Measurements from ENCODE around the gene STYX. TPM values are rescaled to one million over a fixed set of nuclear protein-coding genes. Genes with fewer than 3 reads are reported as not detected.

STYX gene
- total and polyA plus RNA-seq, 10 of the 15 experiments (the other 5 are each of a cell fraction or from before 2014, with no cell fraction given), result 5.0 to 15.3 (median 9.5) TPM

DNA sequence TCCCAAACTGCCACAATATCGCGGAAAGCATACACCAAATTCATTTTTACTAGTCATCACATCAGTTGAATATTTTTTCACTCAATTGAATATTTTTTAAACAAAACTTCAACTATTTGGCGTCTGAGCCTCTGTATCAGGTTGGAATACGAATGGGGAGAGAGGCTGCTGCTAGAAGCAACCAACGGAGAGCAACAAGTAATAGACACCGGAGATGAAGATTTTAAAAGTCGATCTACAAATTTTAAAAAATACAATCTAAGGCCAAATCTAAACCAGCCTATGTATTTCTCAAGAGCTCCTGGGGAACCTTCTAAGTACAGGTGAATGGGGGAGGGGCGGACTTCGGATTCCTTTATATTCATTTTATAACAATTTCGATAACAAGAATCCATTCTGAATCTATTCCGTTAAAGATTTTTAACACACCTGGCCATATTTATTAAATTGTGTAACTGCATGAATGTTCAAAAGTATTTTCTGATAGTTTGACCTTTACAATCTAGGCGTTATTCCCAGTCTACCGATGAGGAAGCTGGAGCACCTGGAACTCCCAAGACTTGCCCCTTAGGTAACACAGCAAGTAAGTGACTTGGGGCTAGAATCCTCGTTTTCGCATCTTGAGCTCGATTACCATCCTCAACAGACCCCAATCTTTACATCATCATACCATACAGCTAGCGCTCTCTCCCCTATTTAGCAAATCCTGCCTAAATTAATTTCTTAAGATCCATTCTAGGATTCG, 60.2 kb downstream of the STYX start:
- Histone ChIP-seq H3K27me3 (replicated peaks in 1 of 2; ENCODE audit: control insufficient read depth in 2 of 2, insufficient read depth in 2 of 2, low read length in 1 of 2) (no peaks in the 10 kb centered on the region), H2AFZ (ENCODE audit: control insufficient read depth, low read depth, low read length) (0 out of 2 replicates have a peak overlapping the region, but pooled peaks have one; percentile 18), H4K20me1 (ENCODE audit: control insufficient read depth, insufficient read depth) (no peaks in the 10 kb centered on the region), H3K9me3 (replicated peaks; ENCODE audit: control insufficient read depth, insufficient read depth, low read length) (no peaks in the 10 kb centered on the region), H3K79me2 (ENCODE audit: control insufficient read depth, insufficient read depth, low read length) (peaks cover 31% of the 10 kb centered on the region), H3K4me3 (peak overlapping the region; percentile 78), H3K27ac (ENCODE audit: control insufficient read depth, insufficient read depth) (0 out of 2 replicates have a peak overlapping the region, but pooled peaks have one; percentile 61), H3K4me2 (ENCODE audit: control insufficient read depth, insufficient read depth) (peak overlapping the region; percentile 82), H3K4me1 (ENCODE audit: control insufficient read depth, insufficient read depth, low read length) (no peaks in the 10 kb centered on the region), H3K36me3 (ENCODE audit: control insufficient read depth in 2 of 2, insufficient read depth in 2 of 2, low read length in 1 of 2) (no peaks in the 10 kb centered on the region), H3K9ac (ENCODE audit: control insufficient read depth, insufficient read depth, low read length) (peak overlapping the region; percentile 69)
- in situ Hi-C loops (cut with MboI), result no loop called here
- 73% methylated on average over 18 of the region's 18 CpGs for WGBS (ENCODE audit: insufficient coverage, insufficient replicate concordance, low lambda C conversion rate, missing lambda C conversion rate)
- no TSS peak for BruUV-seq (replicated peaks)
- ChIA-PET RAD21 (ENCODE audit: unreplicated experiment) (interaction anchor here (1.0 to 1.2 kb wide), 3 partner anchors 48 to 159 kb away, joined by 3 to 4 read pairs (median 4); no protein-coding TSS in a partner anchor), CTCF (interaction anchor here (0.6 to 1.2 kb wide), 4 partner anchors 20 to 171 kb away, joined by 3 to 4 read pairs (median 4); partner anchors contain the start of gene STYX), POLR2A (no interaction called here), SMC1A (ENCODE audit: uncharacterized antibody, unreplicated experiment) (interaction anchor here (0.5 to 1.7 kb wide), 7 partner anchors 23 to 171 kb away, joined by 3 to 6 read pairs (median 3); no protein-coding TSS in a partner anchor)
- DNase-seq (ENCODE audit: low read depth, low spot score) (no peak), FAIRE-seq (no peak), ATAC-seq (no peak)
- intact Hi-C loops (cut with micrococcal nuclease; ENCODE audit: unreplicated experiment), result loop anchor here (5.0 kb wide), 1 partner anchor 238 kb away; the partner anchor contains the start of genes GPR137C and TXNDC16
- TF ChIP-seq ZBED1 (IDR thresholded peaks at IDR 0.05; ENCODE audit: borderline replicate concordance), result no peak
- no peak for TF ChIP-seq HDAC6 (IDR thresholded peaks at IDR 0.05; ENCODE audit: unreplicated experiment)
- no peak for TF ChIP-seq ZBTB4 (CRISPR knock-in tag; IDR thresholded peaks at IDR 0.05)
- TF ChIP-seq, protein P1, sequence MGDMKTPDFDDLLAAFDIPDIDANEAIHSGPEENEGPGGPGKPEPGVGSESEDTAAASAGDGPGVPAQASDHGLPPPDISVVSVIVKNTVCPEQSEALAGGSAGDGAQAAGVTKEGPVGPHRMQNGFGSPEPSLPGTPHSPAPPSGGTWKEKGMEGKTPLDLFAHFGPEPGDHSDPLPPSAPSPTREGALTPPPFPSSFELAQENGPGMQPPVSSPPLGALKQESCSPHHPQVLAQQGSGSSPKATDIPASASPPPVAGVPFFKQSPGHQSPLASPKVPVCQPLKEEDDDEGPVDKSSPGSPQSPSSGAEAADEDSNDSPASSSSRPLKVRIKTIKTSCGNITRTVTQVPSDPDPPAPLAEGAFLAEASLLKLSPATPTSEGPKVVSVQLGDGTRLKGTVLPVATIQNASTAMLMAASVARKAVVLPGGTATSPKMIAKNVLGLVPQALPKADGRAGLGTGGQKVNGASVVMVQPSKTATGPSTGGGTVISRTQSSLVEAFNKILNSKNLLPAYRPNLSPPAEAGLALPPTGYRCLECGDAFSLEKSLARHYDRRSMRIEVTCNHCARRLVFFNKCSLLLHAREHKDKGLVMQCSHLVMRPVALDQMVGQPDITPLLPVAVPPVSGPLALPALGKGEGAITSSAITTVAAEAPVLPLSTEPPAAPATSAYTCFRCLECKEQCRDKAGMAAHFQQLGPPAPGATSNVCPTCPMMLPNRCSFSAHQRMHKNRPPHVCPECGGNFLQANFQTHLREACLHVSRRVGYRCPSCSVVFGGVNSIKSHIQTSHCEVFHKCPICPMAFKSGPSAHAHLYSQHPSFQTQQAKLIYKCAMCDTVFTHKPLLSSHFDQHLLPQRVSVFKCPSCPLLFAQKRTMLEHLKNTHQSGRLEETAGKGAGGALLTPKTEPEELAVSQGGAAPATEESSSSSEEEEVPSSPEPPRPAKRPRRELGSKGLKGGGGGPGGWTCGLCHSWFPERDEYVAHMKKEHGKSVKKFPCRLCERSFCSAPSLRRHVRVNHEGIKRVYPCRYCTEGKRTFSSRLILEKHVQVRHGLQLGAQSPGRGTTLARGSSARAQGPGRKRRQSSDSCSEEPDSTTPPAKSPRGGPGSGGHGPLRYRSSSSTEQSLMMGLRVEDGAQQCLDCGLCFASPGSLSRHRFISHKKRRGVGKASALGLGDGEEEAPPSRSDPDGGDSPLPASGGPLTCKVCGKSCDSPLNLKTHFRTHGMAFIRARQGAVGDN (IDR thresholded peaks at IDR 0.05), result no peak
- no peak for TF ChIP-seq YY1 (IDR thresholded peaks at IDR 0.05; ENCODE audit: low read depth, low read length)
- no peak for TF ChIP-seq SREBF2 (IDR thresholded peaks at IDR 0.05; ENCODE audit: low read length)
- no peak for TF ChIP-seq MYB (IDR thresholded peaks at IDR 0.05; ENCODE audit: borderline replicate concordance, low read depth, low read length)
- TF ChIP-seq, protein P2, sequence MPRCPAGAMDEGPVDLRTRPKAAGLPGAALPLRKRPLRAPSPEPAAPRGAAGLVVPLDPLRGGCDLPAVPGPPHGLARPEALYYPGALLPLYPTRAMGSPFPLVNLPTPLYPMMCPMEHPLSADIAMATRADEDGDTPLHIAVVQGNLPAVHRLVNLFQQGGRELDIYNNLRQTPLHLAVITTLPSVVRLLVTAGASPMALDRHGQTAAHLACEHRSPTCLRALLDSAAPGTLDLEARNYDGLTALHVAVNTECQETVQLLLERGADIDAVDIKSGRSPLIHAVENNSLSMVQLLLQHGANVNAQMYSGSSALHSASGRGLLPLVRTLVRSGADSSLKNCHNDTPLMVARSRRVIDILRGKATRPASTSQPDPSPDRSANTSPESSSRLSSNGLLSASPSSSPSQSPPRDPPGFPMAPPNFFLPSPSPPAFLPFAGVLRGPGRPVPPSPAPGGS (IDR thresholded peaks at IDR 0.05; ENCODE audit: borderline replicate concordance, insufficient read depth, low read depth, low read length, poor library complexity, severe bottlenecking), result no peak
- TF ChIP-seq SKIL (IDR thresholded peaks at IDR 0.05; ENCODE audit: low read depth, poor library complexity, severe bottlenecking), result no peak
- TF ChIP-seq RELA (IDR thresholded peaks at IDR 0.05; ENCODE audit: borderline replicate concordance, partially characterized antibody), result no peak
- TF ChIP-seq CBFB (IDR thresholded peaks at IDR 0.05; ENCODE audit: low read depth), result no peak

Data from GM12878 (cell line).